Neural cell (in vitro differentiated cells): ENCODE measurements around the gene ADCY2. TPM values are rescaled to one million over a fixed set of nuclear protein-coding genes. Genes with fewer than 3 reads are reported as not detected.

Source experiments
- H2AFZ ChIP-seq: fragments of 200-600, 300-800 bp; sonication (generic), shearing (Covaris generic); 2 replicates; pipeline ENCODE4 v1.6.0; 2014; ENCODE audit warnings: low read depth, mild to moderate bottlenecking, antibody characterized with exemption, low read length, moderate library complexity
- H3F3A ChIP-seq: fragments of 200-600 bp; shearing (Covaris generic); 2 replicates; pipeline ENCODE4 v1.6.1; 2016; ENCODE audit warnings: mild to moderate bottlenecking, moderate library complexity, mixed read lengths, antibody characterized with exemption, low read length; ENCODE audit not compliant: insufficient read depth, poor library complexity, severe bottlenecking
- H3K27ac ChIP-seq: fragments of 200-600, 300-800 bp; sonication (generic), shearing (Covaris generic); 2 replicates; pipeline ENCODE4 v1.5.1; 2014; ENCODE audit warnings: mild to moderate bottlenecking, low read length, moderate library complexity
- H3K27me3 ChIP-seq: fragments of 300-800, 200-600 bp; sonication (generic), shearing (Covaris generic); 2 replicates; pipeline ENCODE4 v1.6.0; 2014; ENCODE audit warnings: mild to moderate bottlenecking, low read depth, low read length, moderate library complexity; ENCODE audit not compliant: insufficient read depth
- H3K36me3 ChIP-seq: fragments of 300-800, 200-600 bp; sonication (generic), shearing (Covaris generic); 2 replicates; pipeline ENCODE4 v1.5.1; 2014; ENCODE audit warnings: mild to moderate bottlenecking, antibody characterized with exemption, low read length, moderate library complexity; ENCODE audit not compliant: insufficient read depth
- H3K4me2 ChIP-seq: fragments of 300-800, 200-600 bp; sonication (generic), shearing (Covaris generic); 2 replicates; pipeline ENCODE4 v1.6.0; 2014; ENCODE audit warnings: mild to moderate bottlenecking, low read length
- H3K4me3 ChIP-seq: fragments of 300-800, 200-600 bp; sonication (generic), shearing (Covaris generic); 2 replicates; pipeline ENCODE4 v1.5.1; 2014; ENCODE audit warnings: mild to moderate bottlenecking, low read length, moderate library complexity
- H3K79me2 ChIP-seq: fragments of 200-600 bp; shearing (Covaris generic); replicated peaks from 2 replicates; pipeline ENCODE4 v1.6.0; 2014; ENCODE audit warnings: mild to moderate bottlenecking, low read length, moderate library complexity; ENCODE audit not compliant: insufficient read depth
- H3K9ac ChIP-seq: fragments of 300-800, 200-600 bp; sonication (generic), shearing (Covaris generic); 2 replicates; pipeline ENCODE4 v1.6.1; 2016; ENCODE audit warnings: mild to moderate bottlenecking, low read length, mixed read lengths
- H3K9me2 ChIP-seq: fragments of 200-600 bp; shearing (Covaris generic); 2 replicates; pipeline ENCODE4 v1.6.1; 2016; ENCODE audit warnings: mild to moderate bottlenecking, low read length, mixed read lengths; ENCODE audit not compliant: insufficient read depth
- H3K9me3 ChIP-seq: fragments of 200-600, 300-800 bp; sonication (generic), shearing (Covaris generic); 2 replicates; pipeline ENCODE4 v1.6.1; 2016; ENCODE audit warnings: mild to moderate bottlenecking, mixed run types, low read length, moderate library complexity, mixed read lengths
- H4K20me1 ChIP-seq: fragments of 200-600 bp; shearing (Covaris generic); 2 replicates; pipeline ENCODE4 v1.6.1; 2016; ENCODE audit warnings: mild to moderate bottlenecking, mixed run types; ENCODE audit not compliant: insufficient read depth
- CTCF ChIP-seq: fragments of 450-650 bp; IDR thresholded peaks from 2 replicates; pipeline ENCODE4 v1.5.1; 2014; ENCODE audit warnings: antibody characterized with exemption, mild to moderate bottlenecking, moderate library complexity; ENCODE audit not compliant: poor library complexity, severe bottlenecking
- EP300 ChIP-seq: fragments of 450-650 bp; conservative IDR thresholded peaks from 2 replicates; pipeline ENCODE4 v1.6.1; 2014; ENCODE audit warnings: antibody characterized with exemption, mild to moderate bottlenecking, moderate library complexity; ENCODE audit not compliant: poor library complexity, severe bottlenecking
- EZH2 ChIP-seq: fragments of 200-600, 300-800 bp; shearing (Covaris generic), sonication (generic); IDR thresholded peaks from 2 replicates; pipeline ENCODE4 v1.6.1; 2014; ENCODE audit warnings: antibody characterized with exemption, low read length, borderline replicate concordance, mild to moderate bottlenecking; ENCODE audit not compliant: insufficient read depth, poor library complexity, severe bottlenecking
- MXI1 ChIP-seq: fragments of 450-650 bp; conservative IDR thresholded peaks from 2 replicates; pipeline ENCODE4 v1.6.1; 2014; ENCODE audit warnings: antibody characterized with exemption, mild to moderate bottlenecking; ENCODE audit not compliant: poor library complexity, severe bottlenecking
- POLR2AphosphoS5 ChIP-seq: IDR thresholded peaks from 2 replicates; pipeline ENCODE4 v1.6.1; 2012
- REST ChIP-seq: IDR thresholded peaks from 2 replicates; pipeline ENCODE4 v1.6.1; 2012; ENCODE audit warnings: borderline replicate concordance
- SMC3 ChIP-seq: fragments of 450-650 bp; conservative IDR thresholded peaks from 2 replicates; pipeline ENCODE4 v1.6.1; 2014; ENCODE audit warnings: antibody characterized with exemption, mild to moderate bottlenecking, moderate library complexity; ENCODE audit not compliant: poor library complexity
- TAF1 ChIP-seq: IDR thresholded peaks from 2 replicates; pipeline ENCODE4 v1.6.1; 2012; ENCODE audit warnings: low read depth
- polyA plus RNA-seq: library from polyadenylated mRNA; depleted of rRNA; stranded (reverse); fragments of >200 nt; gene quantifications from 2 replicates; pipeline ENCODE4 v1.2.3, GENCODE V29; 2014

Gene ADCY2
- polyA plus RNA-seq, 1 donor from 2014 or later = 1.9 TPM

DNA sequence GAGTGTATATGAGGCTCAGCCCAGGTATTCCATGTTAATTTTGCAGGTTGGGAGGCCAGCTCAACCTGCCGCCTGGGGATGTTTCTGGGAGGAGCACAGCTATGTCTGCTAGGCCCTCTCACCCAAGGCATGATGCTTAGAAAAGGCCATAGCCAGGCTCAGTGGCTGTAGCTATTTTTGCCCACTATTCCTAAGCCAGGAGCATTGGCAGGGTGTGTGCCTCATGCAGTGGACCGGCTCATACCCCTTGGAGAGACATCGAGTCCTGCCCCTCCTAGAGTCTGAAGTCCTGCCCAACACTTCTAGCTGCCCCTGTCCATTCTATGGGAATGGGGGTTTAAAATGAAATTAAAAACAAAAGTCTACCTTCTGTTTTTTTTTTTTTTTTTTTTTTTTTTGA lies 22.3 kb downstream of the ADCY2 start:
- H3K27ac ChIP-seq = no peak overlapping the region
- TF ChIP-seq SMC3 = no peak
- TF ChIP-seq TAF1 = no peak
- TF ChIP-seq REST = no peak
- TF ChIP-seq CTCF = no peak
- no peak for TF ChIP-seq EZH2
- no peaks in the 10 kb centered on the region for H3K36me3 ChIP-seq

GRCh38 chr5:7419367-7419766 lies 23.4 kb downstream of the ADCY2 start:
- TF ChIP-seq POLR2AphosphoS5 = no peak
- TF ChIP-seq CTCF = no peak
- TF ChIP-seq EZH2 = no peak
- TF ChIP-seq TAF1 = no peak
- no peak for TF ChIP-seq SMC3
- no peak for TF ChIP-seq EP300
- no peak for TF ChIP-seq REST
- TF ChIP-seq MXI1 = no peak
- H3K36me3 ChIP-seq = no peaks in the 10 kb centered on the region
- H3F3A ChIP-seq = no peaks in the 10 kb centered on the region
- H3K9ac ChIP-seq = no peak overlapping the region
- H3K4me3 ChIP-seq = no peak overlapping the region
- no peaks in the 10 kb centered on the region for H3K9me2 ChIP-seq
- no peak overlapping the region for H2AFZ ChIP-seq
- no peaks in the 10 kb centered on the region for H3K9me3 ChIP-seq
- H3K27me3 ChIP-seq = no peaks in the 10 kb centered on the region
- no peak overlapping the region for H3K27ac ChIP-seq
- no peaks in the 10 kb centered on the region for H4K20me1 ChIP-seq
- H3K79me2 ChIP-seq = no peaks in the 10 kb centered on the region
- no peak overlapping the region for H3K4me2 ChIP-seq

More for the DNA sequence above, 22.3 kb downstream of the ADCY2 start:
- no peaks in the 10 kb centered on the region for H3K9me2 ChIP-seq
- no peak overlapping the region for H3K9ac ChIP-seq
- no peak overlapping the region for H3K4me2 ChIP-seq
- H3K4me3 ChIP-seq = no peak overlapping the region
- H3K9me3 ChIP-seq = no peaks in the 10 kb centered on the region
- H2AFZ ChIP-seq = no peak overlapping the region
- H3F3A ChIP-seq = no peaks in the 10 kb centered on the region
- no peaks in the 10 kb centered on the region for H3K27me3 ChIP-seq
- H4K20me1 ChIP-seq = no peaks in the 10 kb centered on the region
- no peaks in the 10 kb centered on the region for H3K79me2 ChIP-seq
